Cardiac fibroblast (primary cell): ENCODE results near the gene ZBTB21.

Experiments used
- DNase-seq, 2 donors: peaks; one replicate each; pipeline versions ENCODE4 v3.0.0 to v3.0.0-alpha.2; 2010; ENCODE audit warnings: low read depth in 2 of 2
- H3K4me3 ChIP-seq, 2 donors: replicated peaks in 1 of 2; 1 replicate in 1 of 2; 2 replicates in 1 of 2; pipeline ENCODE4 v1.5.1; 2011; ENCODE audit warnings: low read depth in 2 of 2, low read length in 2 of 2, mild to moderate bottlenecking in 2 of 2, moderate library complexity in 1 of 2
- TF ChIP-seq, protein P1 (sequence below): IDR thresholded peaks from one replicate; pipeline ENCODE4 v1.5.1; 2011; ENCODE audit warnings: low read depth, mild to moderate bottlenecking, low read length, inconsistent platforms

The ZBTB21 gene

DNA sequence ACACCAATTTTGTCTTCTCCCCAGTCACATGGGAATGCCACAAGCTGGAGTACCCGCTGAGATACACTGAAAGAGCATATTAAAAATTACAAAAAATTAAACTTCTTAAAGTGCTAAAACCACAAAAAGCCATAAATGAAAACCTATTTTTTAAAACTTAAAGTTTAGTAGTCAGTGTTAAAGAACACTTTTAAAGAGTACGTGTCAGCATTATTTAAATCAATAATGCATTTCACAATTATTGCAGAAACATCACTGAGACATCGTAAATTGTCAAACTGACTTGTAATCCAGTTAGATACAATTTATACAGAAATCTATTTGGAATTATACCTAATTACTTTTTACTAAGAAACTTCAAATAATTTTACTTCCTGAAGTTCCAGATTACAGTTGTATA, 22.9 kb downstream of the ZBTB21 start:
- H3K4me3 ChIP-seq = no peak overlapping the region
- no peak for DNase-seq
- TF ChIP-seq, protein P1, sequence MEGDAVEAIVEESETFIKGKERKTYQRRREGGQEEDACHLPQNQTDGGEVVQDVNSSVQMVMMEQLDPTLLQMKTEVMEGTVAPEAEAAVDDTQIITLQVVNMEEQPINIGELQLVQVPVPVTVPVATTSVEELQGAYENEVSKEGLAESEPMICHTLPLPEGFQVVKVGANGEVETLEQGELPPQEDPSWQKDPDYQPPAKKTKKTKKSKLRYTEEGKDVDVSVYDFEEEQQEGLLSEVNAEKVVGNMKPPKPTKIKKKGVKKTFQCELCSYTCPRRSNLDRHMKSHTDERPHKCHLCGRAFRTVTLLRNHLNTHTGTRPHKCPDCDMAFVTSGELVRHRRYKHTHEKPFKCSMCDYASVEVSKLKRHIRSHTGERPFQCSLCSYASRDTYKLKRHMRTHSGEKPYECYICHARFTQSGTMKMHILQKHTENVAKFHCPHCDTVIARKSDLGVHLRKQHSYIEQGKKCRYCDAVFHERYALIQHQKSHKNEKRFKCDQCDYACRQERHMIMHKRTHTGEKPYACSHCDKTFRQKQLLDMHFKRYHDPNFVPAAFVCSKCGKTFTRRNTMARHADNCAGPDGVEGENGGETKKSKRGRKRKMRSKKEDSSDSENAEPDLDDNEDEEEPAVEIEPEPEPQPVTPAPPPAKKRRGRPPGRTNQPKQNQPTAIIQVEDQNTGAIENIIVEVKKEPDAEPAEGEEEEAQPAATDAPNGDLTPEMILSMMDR = no peak

DNA sequence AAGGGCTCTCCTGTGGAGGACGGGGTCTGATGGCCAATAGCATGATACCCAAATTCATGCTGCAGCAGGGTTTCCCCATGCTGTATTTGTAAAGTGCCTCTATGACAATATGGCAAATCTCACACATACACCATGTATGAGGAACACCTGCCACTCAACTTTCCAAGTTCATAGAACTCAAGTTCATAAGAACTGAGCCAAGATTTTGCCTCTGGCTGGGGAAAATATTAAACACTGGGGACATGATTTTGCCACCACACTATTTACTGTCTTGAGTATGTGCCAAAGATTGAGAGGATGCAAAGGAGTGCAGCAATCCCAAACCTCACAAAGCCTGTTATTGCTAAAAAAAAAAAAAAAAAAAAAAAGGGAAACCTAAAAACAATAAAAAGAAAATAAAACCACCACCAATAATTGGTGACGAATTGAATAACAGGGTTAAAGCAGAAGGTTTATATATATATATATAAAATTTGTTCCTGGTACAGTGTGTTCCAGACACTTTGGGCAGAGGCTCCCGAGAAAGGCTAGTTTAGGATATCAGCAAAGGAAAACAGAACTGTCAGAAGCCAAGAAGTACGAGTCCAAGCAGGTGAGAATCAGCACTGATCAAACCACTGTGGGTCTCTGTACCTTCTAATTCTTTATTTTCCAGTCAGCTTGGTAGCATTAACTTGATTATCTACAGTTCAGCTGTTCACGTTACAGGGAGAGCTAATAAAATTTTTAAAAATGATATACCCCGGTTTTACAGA, 24.3 kb downstream of the ZBTB21 start:
- no peak for DNase-seq
- no peak overlapping the region for H3K4me3 ChIP-seq
- TF ChIP-seq, protein P1 = no peak

DNA sequence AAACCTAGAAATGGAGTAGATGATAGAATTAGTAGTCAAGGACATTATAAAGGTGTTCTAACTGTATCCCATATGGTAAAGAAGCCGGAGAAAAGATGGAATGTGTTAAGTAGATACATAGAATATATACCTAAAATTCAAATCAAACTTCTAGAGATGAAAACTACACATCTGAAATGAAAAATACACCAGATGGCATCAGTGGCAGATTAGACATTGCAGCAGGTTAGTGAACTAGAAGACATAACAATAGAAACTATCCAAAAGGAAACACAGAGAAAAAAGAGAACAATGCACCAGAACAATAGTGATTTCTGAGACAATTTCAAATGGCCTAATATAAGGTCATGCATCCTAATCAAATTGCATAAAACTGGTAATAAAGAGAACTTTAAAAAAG, 26.9 kb downstream of the ZBTB21 start:
- TF ChIP-seq, protein P1 = no peak
- no peak overlapping the region for H3K4me3 ChIP-seq
- no peak for DNase-seq

DNA sequence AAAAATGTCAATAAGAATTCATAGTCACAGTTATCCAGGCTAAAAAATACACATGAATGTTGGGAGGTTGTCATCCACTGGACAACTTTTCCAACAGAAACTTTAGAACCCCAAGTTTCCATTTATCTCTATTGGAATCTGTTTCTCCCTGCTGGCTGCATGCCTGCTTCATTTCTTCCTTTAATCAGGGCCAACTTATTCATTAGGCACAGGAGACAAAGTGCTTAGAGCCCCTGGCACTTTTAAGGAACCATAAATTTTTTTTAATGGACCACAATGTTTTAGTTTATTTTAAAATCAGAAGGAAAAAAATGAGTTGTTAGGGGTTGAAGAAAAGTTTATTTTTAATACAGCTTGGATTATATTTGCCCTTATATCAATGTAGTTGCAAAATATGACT, 29.6 kb downstream of the ZBTB21 start:
- DNase-seq = no peak
- TF ChIP-seq, protein P1 = no peak
- H3K4me3 ChIP-seq = no peak overlapping the region

DNA sequence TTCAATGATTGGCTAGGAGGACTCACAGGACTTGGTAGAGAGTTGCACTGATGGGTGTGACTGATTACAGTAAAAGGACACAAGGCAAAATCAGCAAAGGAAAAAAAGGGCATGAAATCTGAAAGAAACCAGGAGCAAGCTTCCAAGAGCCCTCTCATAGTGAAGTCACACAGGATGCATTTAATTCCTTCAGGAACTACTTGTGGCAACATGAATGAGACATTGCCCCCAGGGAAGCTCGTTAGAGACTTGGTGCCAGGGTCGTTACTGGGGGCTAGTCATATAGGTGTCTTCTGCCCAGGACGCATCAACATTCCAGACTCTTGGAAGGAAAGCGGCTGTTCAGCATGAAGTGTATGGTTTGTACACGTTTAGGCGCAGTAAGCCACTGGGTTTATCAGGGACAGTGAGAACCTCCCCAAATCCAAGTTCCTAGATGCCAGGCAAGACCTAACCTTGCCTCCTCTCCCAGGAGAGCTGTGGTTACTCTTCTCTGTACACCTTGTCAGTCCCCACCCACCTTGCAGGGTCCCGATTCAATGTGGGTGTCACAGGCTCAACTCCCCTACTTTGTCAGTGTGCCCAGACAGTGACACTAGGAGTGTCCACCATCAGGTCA, 30.3 kb downstream of the ZBTB21 start:
- TF ChIP-seq, protein P1 = no peak
- DNase-seq = no peak
- no peak overlapping the region for H3K4me3 ChIP-seq

DNA sequence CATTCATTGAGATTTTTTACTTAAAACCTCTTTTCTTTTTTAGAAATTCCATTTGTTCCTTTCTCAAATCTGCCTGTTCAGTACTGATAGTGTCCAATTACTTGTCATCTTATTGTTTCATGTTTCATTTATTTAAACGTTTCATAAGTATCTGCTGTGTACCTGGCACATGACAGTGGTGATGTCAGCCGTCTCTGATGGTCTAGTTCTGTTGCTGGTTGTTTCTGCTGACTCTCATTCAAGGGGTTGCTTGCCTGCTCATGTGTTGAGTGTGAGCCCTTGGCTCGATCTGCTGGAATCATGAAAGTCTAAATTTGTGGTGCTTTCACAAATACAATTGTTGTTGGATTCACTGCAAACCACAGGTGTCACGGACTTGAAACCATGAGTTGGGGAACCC, 30.8 kb downstream of the ZBTB21 start:
- TF ChIP-seq, protein P1 = no peak

More for the DNA sequence above, 30.8 kb downstream of the ZBTB21 start:
- H3K4me3 ChIP-seq = no peak overlapping the region
- DNase-seq = no peak
